SK-N-SH treated with all-trans-retinoic acid at 6 μM for 48 hours (cell line): ENCODE results near the gene CTSH.

Experiments
- ATAC-seq: fragments of 200-7000 bp; cut with Tn5 transposase; 3 replicates; pipeline ENCODE4 v1.9.1; 2020; ENCODE audit warnings: mild to moderate bottlenecking, moderate library complexity
- ARNTL ChIP-seq: fragments of 450-650 bp; formaldehyde crosslinking; IDR thresholded peaks from 2 replicates; pipeline ENCODE4 v1.5.0; 2020; ENCODE audit warnings: low read depth, mild to moderate bottlenecking, moderate library complexity, borderline replicate concordance
- BACH2 ChIP-seq: fragments of 250-450 bp; sonication (Bioruptor Pico); IDR thresholded peaks from 2 replicates; pipeline ENCODE4 v1.9.0; 2021; ENCODE audit warnings: mild to moderate bottlenecking, borderline replicate concordance
- CREB5 ChIP-seq: fragments of 250-450 bp; sonication (Bioruptor Pico); IDR thresholded peaks from 2 replicates; pipeline ENCODE4 v1.5.1; 2020; ENCODE audit warnings: low read depth, mild to moderate bottlenecking, moderate library complexity
- CSDC2 ChIP-seq: fragments of 250-450 bp; sonication (Bioruptor Pico); IDR thresholded peaks from 2 replicates; pipeline ENCODE4 v1.5.0; 2020; ENCODE audit warnings: mild to moderate bottlenecking, moderate library complexity
- ESRRG ChIP-seq: fragments of 250-450 bp; sonication (Bioruptor Pico); IDR thresholded peaks from 2 replicates; pipeline ENCODE4 v1.6.1; 2021; ENCODE audit warnings: mild to moderate bottlenecking
- GLIS3 ChIP-seq: fragments of 250-450 bp; sonication (Bioruptor Pico); IDR thresholded peaks from 2 replicates; pipeline ENCODE4 v1.5.0; 2020; ENCODE audit warnings: mild to moderate bottlenecking, moderate library complexity
- ISL1 ChIP-seq: fragments of 250-450 bp; sonication (Bioruptor Pico); IDR thresholded peaks from 2 replicates; pipeline ENCODE4 v2.1.2; 2022; ENCODE audit warnings: mild to moderate bottlenecking, moderate library complexity
- PPARA ChIP-seq: fragments of 250-450 bp; sonication (Bioruptor Pico); IDR thresholded peaks from 2 replicates; pipeline ENCODE4 v1.5.0; 2020; ENCODE audit warnings: mild to moderate bottlenecking, borderline replicate concordance
- RARB ChIP-seq: fragments of 250-450 bp; sonication (Bioruptor Pico); IDR thresholded peaks from 2 replicates; pipeline ENCODE4 v1.8.0; 2021; ENCODE audit warnings: mild to moderate bottlenecking, moderate library complexity
- TCF4 ChIP-seq: fragments of 250-450 bp; sonication (Bioruptor Pico); IDR thresholded peaks from 2 replicates; pipeline ENCODE4 v1.8.0; 2021; ENCODE audit warnings: mild to moderate bottlenecking, moderate library complexity, borderline replicate concordance
- TOX ChIP-seq: fragments of 250-450 bp; sonication (Bioruptor Pico); IDR thresholded peaks from 2 replicates; pipeline ENCODE4 v1.8.0; 2021; ENCODE audit warnings: mild to moderate bottlenecking, moderate library complexity, borderline replicate concordance
- ZC3H10 ChIP-seq: fragments of 250-450 bp; sonication (Bioruptor Pico); IDR thresholded peaks from 2 replicates; pipeline ENCODE4 v1.5.1; 2021; ENCODE audit warnings: mild to moderate bottlenecking, moderate library complexity
- ZFP30 ChIP-seq: fragments of 450-650 bp; formaldehyde crosslinking; IDR thresholded peaks from 2 replicates; pipeline ENCODE4 v1.5.0; 2022; ENCODE audit warnings: mild to moderate bottlenecking, moderate library complexity
- ZNF565 ChIP-seq: fragments of 450-650 bp; formaldehyde crosslinking; conservative IDR thresholded peaks from 2 replicates; pipeline ENCODE4 v1.5.0; 2020; ENCODE audit warnings: low read depth, mild to moderate bottlenecking, moderate library complexity
- ZNF70 ChIP-seq: fragments of 450-650 bp; formaldehyde crosslinking; IDR thresholded peaks from 2 replicates; pipeline ENCODE4 v1.5.0; 2020; ENCODE audit warnings: mild to moderate bottlenecking, moderate library complexity
- ZNF8 ChIP-seq: fragments of 450-650 bp; formaldehyde crosslinking; IDR thresholded peaks from 2 replicates; pipeline ENCODE4 v1.5.0; 2020; ENCODE audit warnings: mild to moderate bottlenecking, moderate library complexity
- TF ChIP-seq, protein P1 (sequence below): fragments of 250-450 bp; sonication (Bioruptor Pico); IDR thresholded peaks from 2 replicates; pipeline ENCODE4 v1.5.0; 2020; ENCODE audit warnings: mild to moderate bottlenecking, moderate library complexity
- TF ChIP-seq, protein P2 (sequence below): fragments of 250-450 bp; sonication (Bioruptor Pico); IDR thresholded peaks from 2 replicates; pipeline ENCODE4 v1.8.0; 2020; ENCODE audit warnings: mild to moderate bottlenecking, moderate library complexity, borderline replicate concordance
- TF ChIP-seq, protein P3 (sequence below): fragments of 250-450 bp; sonication (Bioruptor Pico); IDR thresholded peaks from 2 replicates; pipeline ENCODE4 v1.5.1; 2021; ENCODE audit warnings: mild to moderate bottlenecking, moderate library complexity
- TF ChIP-seq, protein P4 (sequence below): fragments of 250-450 bp; sonication (Bioruptor Pico); IDR thresholded peaks from 2 replicates; pipeline ENCODE4 v1.8.0; 2021; ENCODE audit warnings: low read depth, mild to moderate bottlenecking, moderate library complexity, borderline replicate concordance

CTSH gene

GRCh38 chr15:78993257-78993930, 48.5 kb upstream of the CTSH start:
- ATAC-seq = no peak
- TF ChIP-seq ARNTL (no peak), TOX (CRISPR knock-in tag) (no peak)
- TF ChIP-seq, protein P1, sequence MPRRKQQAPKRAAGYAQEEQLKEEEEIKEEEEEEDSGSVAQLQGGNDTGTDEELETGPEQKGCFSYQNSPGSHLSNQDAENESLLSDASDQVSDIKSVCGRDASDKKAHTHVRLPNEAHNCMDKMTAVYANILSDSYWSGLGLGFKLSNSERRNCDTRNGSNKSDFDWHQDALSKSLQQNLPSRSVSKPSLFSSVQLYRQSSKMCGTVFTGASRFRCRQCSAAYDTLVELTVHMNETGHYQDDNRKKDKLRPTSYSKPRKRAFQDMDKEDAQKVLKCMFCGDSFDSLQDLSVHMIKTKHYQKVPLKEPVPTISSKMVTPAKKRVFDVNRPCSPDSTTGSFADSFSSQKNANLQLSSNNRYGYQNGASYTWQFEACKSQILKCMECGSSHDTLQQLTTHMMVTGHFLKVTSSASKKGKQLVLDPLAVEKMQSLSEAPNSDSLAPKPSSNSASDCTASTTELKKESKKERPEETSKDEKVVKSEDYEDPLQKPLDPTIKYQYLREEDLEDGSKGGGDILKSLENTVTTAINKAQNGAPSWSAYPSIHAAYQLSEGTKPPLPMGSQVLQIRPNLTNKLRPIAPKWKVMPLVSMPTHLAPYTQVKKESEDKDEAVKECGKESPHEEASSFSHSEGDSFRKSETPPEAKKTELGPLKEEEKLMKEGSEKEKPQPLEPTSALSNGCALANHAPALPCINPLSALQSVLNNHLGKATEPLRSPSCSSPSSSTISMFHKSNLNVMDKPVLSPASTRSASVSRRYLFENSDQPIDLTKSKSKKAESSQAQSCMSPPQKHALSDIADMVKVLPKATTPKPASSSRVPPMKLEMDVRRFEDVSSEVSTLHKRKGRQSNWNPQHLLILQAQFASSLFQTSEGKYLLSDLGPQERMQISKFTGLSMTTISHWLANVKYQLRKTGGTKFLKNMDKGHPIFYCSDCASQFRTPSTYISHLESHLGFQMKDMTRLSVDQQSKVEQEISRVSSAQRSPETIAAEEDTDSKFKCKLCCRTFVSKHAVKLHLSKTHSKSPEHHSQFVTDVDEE = no peak

- ATAC-seq = no peak
- TF ChIP-seq ARNTL (no peak), ZNF565 (CRISPR knock-in tag) (no peak), BACH2 (CRISPR knock-in tag) (no peak), TCF4 (CRISPR knock-in tag) (no peak), CSDC2 (CRISPR knock-in tag) (no peak), ZFP30 (CRISPR knock-in tag) (no peak), CREB5 (CRISPR knock-in tag) (no peak), ZC3H10 (CRISPR knock-in tag) (no peak), ZNF8 (CRISPR knock-in tag) (no peak), GLIS3 (CRISPR knock-in tag) (no peak), ZNF70 (CRISPR knock-in tag) (no peak), PPARA (CRISPR knock-in tag) (no peak), RARB (CRISPR knock-in tag) (no peak), ESRRG (CRISPR knock-in tag) (no peak), ISL1 (CRISPR knock-in tag) (no peak)
- TF ChIP-seq, protein P2, sequence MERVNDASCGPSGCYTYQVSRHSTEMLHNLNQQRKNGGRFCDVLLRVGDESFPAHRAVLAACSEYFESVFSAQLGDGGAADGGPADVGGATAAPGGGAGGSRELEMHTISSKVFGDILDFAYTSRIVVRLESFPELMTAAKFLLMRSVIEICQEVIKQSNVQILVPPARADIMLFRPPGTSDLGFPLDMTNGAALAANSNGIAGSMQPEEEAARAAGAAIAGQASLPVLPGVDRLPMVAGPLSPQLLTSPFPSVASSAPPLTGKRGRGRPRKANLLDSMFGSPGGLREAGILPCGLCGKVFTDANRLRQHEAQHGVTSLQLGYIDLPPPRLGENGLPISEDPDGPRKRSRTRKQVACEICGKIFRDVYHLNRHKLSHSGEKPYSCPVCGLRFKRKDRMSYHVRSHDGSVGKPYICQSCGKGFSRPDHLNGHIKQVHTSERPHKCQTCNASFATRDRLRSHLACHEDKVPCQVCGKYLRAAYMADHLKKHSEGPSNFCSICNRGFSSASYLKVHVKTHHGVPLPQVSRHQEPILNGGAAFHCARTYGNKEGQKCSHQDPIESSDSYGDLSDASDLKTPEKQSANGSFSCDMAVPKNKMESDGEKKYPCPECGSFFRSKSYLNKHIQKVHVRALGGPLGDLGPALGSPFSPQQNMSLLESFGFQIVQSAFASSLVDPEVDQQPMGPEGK = no peak
- TF ChIP-seq, protein P3, sequence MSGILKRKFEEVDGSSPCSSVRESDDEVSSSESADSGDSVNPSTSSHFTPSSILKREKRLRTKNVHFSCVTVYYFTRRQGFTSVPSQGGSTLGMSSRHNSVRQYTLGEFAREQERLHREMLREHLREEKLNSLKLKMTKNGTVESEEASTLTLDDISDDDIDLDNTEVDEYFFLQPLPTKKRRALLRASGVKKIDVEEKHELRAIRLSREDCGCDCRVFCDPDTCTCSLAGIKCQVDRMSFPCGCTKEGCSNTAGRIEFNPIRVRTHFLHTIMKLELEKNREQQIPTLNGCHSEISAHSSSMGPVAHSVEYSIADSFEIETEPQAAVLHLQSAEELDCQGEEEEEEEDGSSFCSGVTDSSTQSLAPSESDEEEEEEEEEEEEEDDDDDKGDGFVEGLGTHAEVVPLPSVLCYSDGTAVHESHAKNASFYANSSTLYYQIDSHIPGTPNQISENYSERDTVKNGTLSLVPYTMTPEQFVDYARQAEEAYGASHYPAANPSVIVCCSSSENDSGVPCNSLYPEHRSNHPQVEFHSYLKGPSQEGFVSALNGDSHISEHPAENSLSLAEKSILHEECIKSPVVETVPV (CRISPR knock-in tag) = no peak
- TF ChIP-seq, protein P4, sequence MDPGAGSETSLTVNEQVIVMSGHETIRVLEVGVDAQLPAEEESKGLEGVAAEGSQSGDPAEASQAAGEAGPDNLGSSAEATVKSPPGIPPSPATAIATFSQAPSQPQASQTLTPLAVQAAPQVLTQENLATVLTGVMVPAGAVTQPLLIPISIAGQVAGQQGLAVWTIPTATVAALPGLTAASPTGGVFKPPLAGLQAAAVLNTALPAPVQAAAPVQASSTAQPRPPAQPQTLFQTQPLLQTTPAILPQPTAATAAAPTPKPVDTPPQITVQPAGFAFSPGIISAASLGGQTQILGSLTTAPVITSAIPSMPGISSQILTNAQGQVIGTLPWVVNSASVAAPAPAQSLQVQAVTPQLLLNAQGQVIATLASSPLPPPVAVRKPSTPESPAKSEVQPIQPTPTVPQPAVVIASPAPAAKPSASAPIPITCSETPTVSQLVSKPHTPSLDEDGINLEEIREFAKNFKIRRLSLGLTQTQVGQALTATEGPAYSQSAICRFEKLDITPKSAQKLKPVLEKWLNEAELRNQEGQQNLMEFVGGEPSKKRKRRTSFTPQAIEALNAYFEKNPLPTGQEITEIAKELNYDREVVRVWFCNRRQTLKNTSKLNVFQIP (CRISPR knock-in tag) = no peak
- TF ChIP-seq, all 23 proteins: peak for 0
These were observed 47.8 kb upstream of the CTSH start for GRCh38 chr15:78992416-78993256.

- ATAC-seq = no peak
- TF ChIP-seq ZNF8 (CRISPR knock-in tag) (no peak), ESRRG (CRISPR knock-in tag) (no peak), ARNTL (no peak), ZC3H10 (CRISPR knock-in tag) (no peak), CREB5 (CRISPR knock-in tag) (no peak), ZNF565 (CRISPR knock-in tag) (no peak)
- TF ChIP-seq, protein P3 (CRISPR knock-in tag) = no peak
- TF ChIP-seq, protein P1 = no peak
These were observed 47.0 kb upstream of the CTSH start for GRCh38 chr15:78991879-78992278.
